ENCODE data around the gene PPARD. TPM values are rescaled to one million over a fixed set of nuclear protein-coding genes. Genes with fewer than 3 reads are reported as not detected.
"Not testable (repeated sequence)": the region's sequence is repeated elsewhere in the genome, so short reads cannot be mapped to it uniquely, and the experiment has no call there.

PPARD gene
- total and polyA plus RNA-seq, 2 of the 13 experiments (the other 11 are each of a cell fraction or from before 2014, with no cell fraction given), result 6.1 to 13.3 TPM

- no peak for TF ChIP-seq ZNF574 (CRISPR knock-in tag; IDR thresholded peaks at IDR 0.05)
Measured at GRCh38 chr6:35305117-35305516, 37.2 kb upstream of the PPARD start (continued).

DNA sequence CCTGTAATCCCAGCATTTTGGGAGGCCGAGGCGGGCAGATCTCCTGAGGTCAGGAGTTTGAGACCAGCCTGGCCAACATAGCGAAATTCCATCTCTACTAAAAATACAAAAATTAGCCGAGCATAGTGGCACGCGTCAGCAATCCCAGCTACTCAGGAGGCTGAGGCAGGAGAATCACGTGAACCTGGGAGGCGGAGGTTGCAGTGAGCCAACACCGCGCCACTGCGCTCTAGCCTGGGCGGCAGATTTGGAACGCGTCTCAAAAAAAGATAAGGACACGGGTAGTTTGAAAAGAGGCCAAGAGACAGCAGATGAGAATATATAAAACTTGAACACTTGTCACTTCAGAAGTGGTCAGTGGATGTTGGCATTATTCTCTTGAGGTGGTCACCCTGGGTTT, 35.2 kb upstream of the PPARD start:
- BruUV-seq (replicated peaks); POLR2A ChIA-PET; H2AFZ ChIP-seq (ENCODE audit: low read length); CTCF ChIA-PET (ENCODE audit: low intra/inter-chr PET ratio, low total read pairs); DNase-seq (ENCODE audit: low spot score); H3K9ac ChIP-seq (ENCODE audit: insufficient read depth, low read depth, low read length); H3K9me3 ChIP-seq (ENCODE audit: low read length); H3K4me2 ChIP-seq (ENCODE audit: low read depth, low read length); H3K4me3 ChIP-seq (replicated peaks in 1 of 3; ENCODE audit: insufficient read depth in 1 of 3, low read depth in 2 of 3, low read length in 3 of 3); H3K27ac ChIP-seq (ENCODE audit: extremely low read length, insufficient read depth, low read length); H3K36me3 ChIP-seq (replicated peaks in 1 of 2; ENCODE audit: control insufficient read depth in 1 of 2, insufficient read depth in 2 of 2, low read length in 2 of 2); FAIRE-seq; H3K27me3 ChIP-seq (ENCODE audit: control insufficient read depth in 1 of 2, insufficient read depth in 2 of 2, low read length in 2 of 2); in situ Hi-C loops (cut with HindIII; ENCODE audit: extremely low pct_ligation_motif_present, low pct_unique_long_range_greater_than_20kb); intact Hi-C loops (cut with micrococcal nuclease; ENCODE audit: unreplicated experiment); ATAC-seq; H4K20me1 ChIP-seq (ENCODE audit: insufficient read depth, low read length); H3K79me2 ChIP-seq (ENCODE audit: insufficient read depth, low read length): not testable (repeated sequence)
- peaks cover 13% of the 10 kb centered on the region for H3K4me1 ChIP-seq (ENCODE audit: insufficient read depth, low read length)
- WGBS (ENCODE audit: low lambda C conversion rate), result 94% methylated on average over 15 of the region's 15 CpGs

- POLR2A ChIA-PET; H3K36me3 ChIP-seq (replicated peaks in 1 of 2; ENCODE audit: control insufficient read depth in 1 of 2, insufficient read depth in 2 of 2, low read length in 2 of 2); H3K4me2 ChIP-seq (ENCODE audit: low read depth, low read length); H3K4me1 ChIP-seq (ENCODE audit: insufficient read depth, low read length); H3K79me2 ChIP-seq (ENCODE audit: insufficient read depth, low read length); BruUV-seq (replicated peaks); intact Hi-C loops (cut with micrococcal nuclease; ENCODE audit: unreplicated experiment); CTCF ChIA-PET (ENCODE audit: low intra/inter-chr PET ratio, low total read pairs); ATAC-seq; H3K27me3 ChIP-seq (ENCODE audit: control insufficient read depth in 1 of 2, insufficient read depth in 2 of 2, low read length in 2 of 2); H3K9me3 ChIP-seq (ENCODE audit: low read length); FAIRE-seq; H3K9ac ChIP-seq (ENCODE audit: insufficient read depth, low read depth, low read length); H3K4me3 ChIP-seq (replicated peaks in 1 of 3; ENCODE audit: insufficient read depth in 1 of 3, low read depth in 2 of 3, low read length in 3 of 3); H3K27ac ChIP-seq (ENCODE audit: extremely low read length, insufficient read depth, low read length); H4K20me1 ChIP-seq (ENCODE audit: insufficient read depth, low read length); DNase-seq (ENCODE audit: low spot score); H2AFZ ChIP-seq (ENCODE audit: low read length); in situ Hi-C loops (cut with HindIII; ENCODE audit: extremely low pct_ligation_motif_present, low pct_unique_long_range_greater_than_20kb): not testable (repeated sequence)
- 87% methylated on average over 2 of the region's 2 CpGs for WGBS (ENCODE audit: low lambda C conversion rate)
Measured at GRCh38 chr6:35308543-35308942, 33.8 kb upstream of the PPARD start.

All from HepG2 (cell line).